NCI-H748 treated with DMSO at 0.1 percent for 48 hours (cell line): ENCODE measurements around the gene ASAP2.
"Not testable (repeated sequence)": the region's sequence is repeated elsewhere in the genome, so short reads cannot be mapped to it uniquely, and the experiment has no call there.

Source experiments
- DNase-seq: peaks from one replicate; lab custom pipeline; 2025; lab: John Stamatoyannopoulos, UW

Gene ASAP2

DNA sequence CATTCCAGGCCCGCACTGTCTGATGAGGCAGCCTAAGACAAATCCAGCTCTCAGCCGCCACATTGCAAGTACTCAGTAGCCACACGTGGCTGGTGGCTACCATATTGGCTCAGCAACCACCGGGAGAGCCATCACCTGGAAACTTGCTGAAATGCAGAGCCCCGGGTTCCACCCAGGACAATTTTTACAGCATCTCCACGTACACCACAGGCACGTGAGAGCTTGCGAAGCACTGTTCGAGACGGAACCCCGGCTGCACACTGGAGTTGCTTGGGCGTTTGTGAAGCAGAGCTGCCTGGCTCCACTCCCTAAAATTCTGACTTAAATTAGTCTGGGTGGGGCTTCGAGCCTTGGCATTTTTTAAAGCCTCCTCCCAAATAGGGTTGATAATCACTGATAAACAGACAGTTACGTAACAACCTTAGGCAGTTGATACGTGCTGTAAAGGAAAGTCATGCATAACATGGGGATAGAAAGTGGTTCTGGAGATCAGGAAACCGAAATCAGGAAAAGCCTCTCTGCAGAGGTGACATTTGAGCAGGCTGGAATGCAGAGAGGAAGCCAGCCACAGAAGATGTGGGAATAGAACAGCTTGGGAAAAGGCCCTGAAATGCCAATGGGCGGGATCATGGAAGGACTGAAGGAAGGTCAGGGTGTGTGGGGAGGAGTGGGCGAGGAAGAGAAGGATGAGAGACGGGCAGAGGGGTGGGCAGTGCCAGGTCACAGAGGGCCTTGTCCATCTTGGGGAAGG lies 6.2 kb downstream of the ASAP2 start:
- no peak for DNase-seq

DNA sequence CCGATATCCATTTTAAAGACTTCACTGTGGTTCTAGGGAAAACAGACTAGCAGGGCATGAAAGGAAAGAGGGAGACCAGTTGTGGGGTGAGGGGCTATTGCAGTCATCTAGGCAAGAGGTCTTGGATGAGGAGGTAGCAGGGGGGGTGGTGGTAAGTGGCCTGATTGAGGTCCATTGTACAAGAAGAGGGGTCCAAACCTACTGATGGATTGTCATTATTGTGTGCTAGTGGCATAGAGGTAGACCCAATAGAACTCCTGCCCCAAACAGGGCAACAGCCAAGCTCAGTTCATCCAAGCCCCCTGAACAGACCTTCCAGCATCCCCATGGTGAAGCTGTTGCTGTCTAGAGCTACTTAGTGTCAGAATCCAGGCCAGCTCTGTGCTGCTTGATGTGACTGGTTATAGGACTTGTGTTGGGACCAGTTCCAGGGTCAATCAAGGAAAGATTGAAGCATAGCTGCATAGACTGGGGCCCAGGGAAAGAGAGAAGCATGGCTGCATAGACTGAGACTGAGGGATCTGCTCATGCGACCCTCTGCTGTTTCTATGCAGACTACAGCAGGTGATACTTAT lies 7.0 kb downstream of the ASAP2 start:
- no peak for DNase-seq

DNA sequence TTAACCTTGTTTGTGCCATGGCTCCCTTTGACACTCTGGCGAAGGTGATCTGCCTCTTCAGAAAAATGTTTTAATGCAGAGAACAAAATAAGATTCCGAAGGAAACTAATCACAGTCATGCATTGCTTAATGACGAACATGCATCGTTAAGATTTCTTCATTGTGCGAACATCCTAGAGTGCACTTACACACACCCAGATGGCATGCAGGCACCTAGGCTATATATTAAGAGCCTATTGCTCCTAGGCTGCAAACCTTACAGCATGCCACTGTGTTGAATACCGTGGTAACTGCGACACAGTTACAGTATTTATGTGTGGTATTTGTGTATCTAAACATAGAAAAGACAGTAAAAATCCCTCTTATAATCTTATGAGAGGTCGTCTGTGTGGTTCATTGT lies 8.3 kb downstream of the ASAP2 start:
- no peak for DNase-seq

DNA sequence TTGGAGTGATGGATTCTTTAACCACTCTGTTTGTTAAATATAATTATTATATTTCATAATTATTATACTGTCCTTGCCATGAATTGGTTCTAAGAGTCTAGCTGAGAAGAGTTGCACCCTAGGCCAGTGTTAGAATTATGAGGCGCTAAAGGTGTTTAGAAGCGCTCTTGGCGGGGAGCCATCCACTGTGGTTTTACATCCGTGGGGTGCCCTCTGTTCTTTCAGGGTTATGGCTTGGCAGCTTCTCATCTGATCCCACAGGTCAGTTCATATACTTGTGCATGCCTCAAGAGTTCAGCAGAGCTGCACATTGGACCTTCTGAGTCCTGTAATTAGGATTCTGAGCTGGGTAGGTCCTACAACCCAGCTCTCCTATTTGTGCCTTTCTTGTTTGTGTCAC lies 9.1 kb downstream of the ASAP2 start:
- no peak for DNase-seq

DNA sequence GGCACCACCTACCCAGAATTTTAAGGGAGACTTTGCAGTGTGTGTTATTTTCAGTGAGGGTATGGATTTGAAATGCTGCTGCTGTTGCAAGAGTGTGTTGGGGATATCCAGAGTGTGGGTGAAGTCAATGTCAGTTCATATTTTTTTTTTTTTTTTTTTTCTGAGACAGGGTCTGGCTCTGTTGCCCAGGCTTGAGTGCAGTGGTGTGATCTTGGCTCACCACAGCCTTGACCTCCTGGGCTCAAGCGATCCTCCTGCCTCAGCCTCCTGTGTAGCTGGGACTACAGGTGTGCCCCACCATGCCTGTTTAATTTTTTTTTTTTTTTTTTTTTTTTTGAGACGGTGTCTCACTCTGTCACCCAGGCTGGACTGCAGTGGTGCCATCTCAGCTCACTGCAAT lies 9.5 kb downstream of the ASAP2 start:
- DNase-seq: not testable (repeated sequence)

DNA sequence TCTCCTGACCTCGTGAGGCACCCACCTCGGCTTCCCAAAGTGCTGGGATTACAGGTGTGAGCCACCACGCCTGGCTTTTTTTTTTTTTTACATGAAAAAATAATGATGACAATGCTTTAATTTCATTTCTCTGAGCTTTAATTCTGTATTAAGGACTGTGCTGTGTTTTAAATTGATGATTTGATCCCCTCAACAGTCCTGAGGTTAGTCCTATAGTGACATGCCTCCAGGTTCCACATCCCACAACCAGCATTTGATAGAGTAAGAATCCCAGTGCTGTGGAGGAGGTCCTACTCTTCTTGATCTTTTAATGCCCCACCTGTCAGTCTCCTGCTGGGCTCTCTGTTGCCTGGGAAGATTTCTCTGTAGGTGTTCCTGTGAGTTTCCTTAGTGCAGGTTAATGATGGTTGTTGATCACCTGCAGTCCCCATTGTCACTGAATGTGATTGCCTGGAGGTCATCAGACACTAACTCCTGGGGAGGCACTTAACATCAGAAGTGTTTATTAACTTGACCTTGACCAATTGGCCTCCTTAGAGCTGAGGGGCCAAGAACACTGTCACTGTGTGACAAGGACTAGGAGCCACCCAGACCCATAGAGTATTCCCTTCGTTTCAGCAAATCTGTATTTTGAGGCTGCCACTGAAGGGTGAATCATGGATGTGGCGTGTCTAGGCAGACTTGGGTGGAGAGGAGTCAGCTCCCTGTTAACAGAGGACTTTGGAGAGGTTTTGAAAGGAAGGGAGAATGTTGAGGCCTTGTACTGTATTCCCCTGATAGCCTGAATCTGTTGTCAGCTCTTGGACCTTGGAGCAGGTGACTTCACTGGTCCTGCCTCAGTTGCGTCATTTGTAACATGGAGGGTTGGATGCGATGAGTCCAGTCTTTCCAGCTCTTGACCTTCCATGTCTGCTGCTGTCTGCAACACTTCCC lies 11.5 kb downstream of the ASAP2 start:
- DNase-seq: no peak

DNA sequence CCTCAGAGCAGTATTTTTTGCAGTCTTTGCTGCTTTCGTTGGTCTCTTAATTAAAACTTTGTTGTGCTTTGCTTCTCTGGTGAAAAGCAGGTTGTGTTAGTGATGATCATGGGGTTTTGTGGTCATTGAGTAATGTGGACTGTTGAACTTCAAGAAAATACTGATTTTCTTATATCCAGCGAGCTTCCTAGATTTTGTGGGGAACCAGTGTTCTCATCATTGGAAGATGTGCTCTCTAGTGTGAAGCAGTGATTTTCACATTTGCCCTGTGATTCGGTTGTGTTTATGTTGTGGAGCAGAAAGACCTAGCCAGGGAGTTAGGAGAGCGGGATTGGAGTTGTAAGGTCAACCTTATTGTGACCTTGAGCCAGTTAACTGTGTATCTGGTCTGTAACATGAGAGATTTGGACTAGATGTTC lies 12.4 kb downstream of the ASAP2 start:
- DNase-seq: no peak

DNA sequence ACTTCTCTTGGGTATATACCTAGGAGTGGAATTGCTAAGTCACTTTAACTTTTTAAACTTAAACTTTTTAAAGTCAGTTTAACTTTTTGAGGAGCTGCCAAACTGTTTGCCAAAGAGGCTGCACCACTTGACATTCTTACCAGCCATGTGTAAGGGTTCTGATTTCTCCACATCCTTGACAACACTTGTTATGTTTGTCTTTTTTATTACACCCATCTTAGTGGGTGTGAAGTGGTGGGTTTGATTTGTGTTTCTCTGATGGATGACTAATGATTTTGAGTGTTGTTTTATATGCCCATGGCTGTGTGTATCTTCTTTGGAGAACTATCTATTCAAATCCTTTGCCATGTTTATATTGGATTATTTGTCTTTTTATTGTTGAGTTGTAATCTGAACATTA lies 13.6 kb downstream of the ASAP2 start:
- no peak for DNase-seq

DNA sequence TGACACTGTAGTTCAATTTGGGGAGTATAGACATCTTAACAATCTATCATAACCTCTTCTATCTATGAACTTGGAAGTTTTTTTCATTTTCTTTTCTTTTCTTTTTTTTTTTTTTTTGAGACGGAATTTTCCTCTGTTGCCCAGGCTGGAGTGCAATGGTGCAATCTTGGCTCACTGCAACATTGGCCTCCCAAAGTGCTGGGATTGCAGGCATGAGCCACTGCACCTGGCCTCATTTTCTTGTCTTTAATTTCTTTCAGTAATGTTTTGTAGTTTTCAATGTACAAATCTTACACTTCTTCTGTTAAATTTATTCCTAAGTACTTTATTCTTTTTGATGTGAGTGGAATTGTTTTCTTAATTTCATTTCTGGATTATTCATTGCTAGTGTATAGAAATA lies 14.6 kb downstream of the ASAP2 start:
- DNase-seq: no peak

DNA sequence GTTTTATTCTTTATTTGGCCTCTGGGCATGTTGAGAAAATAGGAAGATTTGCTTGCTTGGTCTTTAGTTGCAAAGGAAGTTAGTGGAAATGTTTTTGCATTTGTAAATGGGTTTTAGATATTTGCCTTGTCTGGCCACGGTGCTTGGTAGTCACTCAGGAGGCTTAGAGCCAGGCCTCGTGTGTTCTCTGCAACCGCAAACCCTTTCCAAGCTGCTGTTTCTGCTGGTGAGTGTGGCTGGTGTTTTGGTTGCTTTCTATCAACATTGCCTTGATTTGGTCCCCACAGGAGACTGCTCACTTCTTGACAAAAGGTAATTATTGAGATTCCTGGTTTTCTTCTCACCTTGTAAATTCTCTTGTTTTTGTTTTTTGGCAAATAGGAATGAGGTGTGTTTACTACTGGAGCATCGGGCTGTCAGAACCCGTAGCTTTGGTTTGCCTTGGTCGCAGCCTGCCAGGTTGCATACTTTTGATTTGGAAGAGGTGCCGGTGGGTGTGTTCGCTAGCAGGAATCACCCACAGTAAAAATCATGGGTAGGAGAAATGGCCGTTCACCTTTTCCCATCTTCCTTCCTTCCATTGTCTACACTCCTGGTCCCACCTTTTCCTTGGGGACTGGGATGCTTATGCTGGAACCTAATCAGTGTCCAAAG lies 15.8 kb downstream of the ASAP2 start:
- no peak for DNase-seq

DNA sequence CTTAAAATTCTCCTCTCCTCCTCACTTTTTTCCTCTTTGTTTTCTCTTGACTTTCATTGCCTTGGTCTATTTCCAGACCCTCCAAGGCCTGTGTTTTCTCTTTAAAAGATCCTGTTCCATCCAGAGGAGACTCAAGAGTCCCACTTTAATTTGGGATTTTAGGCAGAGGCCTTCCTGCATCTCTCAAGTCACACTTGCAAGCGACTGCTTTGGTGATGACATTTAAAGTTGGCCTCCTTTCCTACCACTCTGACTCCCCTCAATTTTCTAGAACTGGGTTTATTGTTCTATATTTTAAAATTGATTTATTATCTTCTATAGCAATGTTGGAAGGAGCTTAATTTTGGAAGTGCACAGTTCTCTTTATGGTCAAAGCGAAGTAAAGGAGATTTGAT lies 16.3 kb downstream of the ASAP2 start:
- no peak for DNase-seq

DNA sequence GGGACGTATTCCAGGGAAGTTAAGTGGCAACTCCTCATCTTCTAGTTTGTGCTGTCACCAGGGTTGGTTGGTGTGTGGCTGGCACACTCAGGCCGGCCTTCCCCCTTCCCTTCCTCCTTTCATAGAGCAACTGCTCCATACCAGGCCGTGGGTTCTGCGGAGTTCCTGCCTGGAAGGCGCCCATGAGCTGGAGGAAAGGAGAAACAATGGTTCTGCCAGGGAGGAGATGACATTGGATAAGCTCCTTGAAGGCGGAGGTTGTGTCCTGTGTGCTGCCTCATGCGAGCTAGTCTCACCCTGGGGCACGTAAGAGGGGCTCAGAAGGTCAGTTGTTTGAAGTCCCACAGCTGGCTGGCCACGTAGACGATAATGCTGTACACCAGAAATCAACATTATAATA lies 19.2 kb downstream of the ASAP2 start:
- no peak for DNase-seq

DNA sequence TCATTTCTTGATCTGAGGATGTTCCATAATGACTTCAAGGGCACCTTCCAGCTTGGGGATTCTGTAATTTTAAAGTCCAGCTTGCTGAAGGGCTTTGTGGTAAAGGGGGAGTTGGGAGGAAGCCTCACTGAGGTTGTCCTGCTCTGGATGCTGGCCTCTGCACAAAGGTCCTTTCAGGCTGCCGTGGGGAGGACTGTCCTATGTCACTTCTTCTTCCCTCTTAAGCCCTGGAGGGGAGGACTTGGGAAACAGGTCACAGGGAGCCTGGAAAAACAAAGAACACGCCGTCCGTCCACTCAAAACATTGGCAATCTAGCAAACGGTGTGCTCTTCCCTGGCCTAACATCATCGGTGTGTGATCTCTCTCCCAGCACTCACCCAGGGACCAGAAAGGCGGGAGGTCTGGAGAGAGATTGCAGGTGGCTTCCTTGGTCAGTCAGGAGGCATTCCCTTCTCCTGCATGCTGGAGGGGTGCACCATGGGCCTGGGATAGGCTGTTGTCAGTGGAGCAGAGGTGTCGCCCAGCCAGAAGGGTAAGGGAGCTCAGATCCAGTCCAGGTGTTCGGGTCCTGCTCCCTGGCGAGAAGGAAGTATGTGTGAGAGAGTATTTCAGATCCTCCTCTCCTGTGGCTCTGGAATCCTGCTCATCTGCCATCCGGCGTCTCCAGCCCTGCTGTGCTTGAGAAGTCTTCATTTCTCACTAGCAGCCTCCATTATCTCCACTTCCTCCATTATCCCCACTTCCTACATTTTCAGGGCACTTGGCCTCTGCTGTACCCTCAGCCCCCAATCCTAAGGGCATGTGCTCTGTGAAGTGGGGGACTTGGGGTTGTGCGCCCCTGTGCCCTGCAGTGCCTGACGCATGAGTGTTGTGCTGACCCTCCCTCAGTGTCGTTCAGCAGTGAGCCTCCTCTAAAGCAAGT lies 20.1 kb downstream of the ASAP2 start:
- no peak for DNase-seq

DNA sequence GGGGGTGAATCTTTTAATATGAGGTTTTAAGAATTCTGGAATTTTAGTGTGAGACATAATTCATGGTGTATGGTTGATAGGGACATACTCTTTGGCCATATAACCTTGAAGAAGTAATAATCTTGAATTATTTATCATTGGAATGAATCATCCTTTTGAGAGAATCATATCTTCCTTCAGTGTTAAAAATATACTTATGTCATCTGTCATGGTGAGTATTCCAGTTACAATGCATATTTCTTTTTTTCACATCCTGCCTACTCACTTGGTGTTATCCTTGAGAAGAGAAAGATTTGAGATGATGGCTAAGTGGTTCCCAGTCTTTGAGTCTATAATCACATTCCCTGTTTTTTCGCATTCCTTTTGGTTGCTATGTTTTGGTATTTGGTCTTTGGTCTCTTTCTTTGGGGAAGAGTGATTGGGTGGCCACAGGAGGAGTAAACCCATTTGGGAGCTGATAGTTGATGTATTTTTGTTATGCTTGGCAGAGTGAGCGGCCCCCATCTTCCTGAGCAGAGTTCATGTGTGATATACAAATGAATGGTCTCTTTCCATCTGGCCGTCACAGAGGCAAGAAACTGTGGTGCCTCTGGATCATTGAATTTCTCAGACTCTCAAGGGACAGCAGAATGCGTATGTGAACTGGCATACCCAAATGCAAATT lies 21.6 kb downstream of the ASAP2 start:
- DNase-seq: no peak

DNA sequence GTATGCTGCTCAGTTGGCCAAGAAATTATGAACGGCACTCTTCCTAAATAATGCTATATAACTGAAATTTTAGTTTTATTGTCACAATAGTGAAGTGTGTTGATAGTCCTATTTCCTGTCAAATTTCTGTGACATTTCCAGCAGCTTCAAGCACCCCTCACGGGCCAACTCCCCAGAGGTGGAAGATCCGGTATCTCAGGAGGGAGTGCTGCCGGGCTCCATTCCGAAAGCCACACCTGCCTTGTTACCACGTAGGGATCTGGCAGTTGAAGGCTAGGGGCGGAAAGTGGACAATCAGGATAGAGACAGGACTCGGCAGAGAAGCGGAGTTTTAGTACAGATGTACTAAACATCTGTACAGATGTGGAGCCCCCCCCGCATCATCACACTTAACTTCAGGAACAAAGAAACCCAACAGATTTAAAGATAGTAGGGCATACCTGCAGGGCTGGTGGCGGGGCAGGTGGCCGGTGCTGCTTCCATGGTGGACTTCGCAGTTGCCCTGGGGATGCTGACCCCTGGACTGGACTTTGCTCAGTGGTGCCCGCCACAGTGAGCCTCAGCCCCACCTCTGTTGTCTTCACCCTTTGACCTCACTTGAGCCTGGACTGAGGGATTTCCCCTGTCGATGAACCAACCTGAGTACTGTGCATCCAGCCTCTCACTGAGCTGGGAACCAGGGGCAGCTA lies 22.3 kb downstream of the ASAP2 start:
- no peak for DNase-seq

DNA sequence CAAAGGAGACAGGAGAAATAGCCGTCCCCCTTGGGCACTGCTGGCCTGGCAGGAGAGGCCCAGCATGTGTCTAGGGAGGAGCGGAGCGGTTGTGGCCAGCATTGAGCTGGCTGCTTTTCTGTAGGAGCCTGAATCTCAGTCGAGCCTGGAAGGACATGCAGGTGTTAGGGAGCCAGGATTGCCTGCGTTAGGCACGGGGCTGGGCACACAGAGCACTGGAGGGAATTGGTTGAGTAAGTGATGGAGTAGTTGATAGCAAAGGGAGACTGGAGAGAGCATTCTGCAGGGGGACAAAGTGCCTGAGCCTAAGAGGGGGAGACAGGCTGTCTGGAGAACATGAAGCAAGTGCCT lies 22.8 kb downstream of the ASAP2 start:
- DNase-seq: no peak

DNA sequence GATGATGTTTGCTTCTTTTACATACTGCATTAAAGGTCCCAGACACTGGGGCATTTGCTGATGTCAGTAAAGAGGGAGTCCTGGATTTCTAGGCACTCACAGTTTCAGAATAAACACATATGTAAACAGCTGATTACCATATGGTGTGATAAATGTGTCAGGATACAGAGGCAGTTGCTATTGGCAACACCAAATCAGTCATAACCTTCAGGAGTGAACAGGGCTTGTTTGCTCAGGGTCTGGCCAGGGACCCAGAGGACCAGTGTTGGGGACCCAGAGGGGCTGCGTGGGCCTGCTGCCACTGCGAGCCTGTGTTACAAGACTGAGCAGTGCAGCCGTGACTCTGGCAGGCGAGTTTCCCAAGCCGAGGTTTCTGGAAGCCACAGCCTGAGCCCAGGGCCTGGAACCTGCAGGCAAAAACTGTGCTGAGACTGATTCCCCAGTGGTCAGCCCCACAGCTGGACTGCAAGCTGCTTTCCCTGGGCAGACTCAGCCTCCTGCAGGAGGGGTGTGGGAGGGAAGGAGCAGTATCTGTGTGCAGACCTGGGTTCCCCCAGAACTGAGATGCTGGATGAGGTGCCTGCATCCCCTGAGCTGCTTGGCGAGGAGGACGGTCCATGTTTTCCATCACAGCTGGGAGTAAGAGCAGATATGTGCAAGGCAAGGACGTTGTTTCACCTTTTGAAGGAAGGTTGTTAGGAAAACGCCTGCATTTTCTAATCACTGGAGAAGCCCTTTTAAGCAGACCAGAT lies 23.6 kb downstream of the ASAP2 start:
- no peak for DNase-seq

DNA sequence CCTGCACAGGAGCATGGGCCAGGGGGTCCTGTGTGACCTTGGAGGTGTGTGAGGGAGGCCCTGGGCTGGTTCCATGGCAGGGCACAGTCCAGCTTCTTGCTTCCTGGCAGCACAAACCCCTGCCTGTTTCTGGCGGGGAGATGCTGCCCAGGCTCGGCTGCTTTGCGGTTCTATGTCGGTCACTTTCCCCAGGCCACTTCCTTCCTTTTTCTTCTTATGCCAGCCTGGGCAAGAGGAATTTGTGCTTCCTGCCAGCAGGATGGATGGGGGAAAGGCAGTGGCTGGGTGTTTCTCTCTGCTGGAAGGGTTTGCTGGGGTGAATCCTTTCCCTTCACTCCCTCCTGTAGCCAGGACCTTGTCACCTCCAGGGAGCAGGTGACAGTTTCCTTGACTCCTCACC lies 24.3 kb downstream of the ASAP2 start:
- no peak for DNase-seq

DNA sequence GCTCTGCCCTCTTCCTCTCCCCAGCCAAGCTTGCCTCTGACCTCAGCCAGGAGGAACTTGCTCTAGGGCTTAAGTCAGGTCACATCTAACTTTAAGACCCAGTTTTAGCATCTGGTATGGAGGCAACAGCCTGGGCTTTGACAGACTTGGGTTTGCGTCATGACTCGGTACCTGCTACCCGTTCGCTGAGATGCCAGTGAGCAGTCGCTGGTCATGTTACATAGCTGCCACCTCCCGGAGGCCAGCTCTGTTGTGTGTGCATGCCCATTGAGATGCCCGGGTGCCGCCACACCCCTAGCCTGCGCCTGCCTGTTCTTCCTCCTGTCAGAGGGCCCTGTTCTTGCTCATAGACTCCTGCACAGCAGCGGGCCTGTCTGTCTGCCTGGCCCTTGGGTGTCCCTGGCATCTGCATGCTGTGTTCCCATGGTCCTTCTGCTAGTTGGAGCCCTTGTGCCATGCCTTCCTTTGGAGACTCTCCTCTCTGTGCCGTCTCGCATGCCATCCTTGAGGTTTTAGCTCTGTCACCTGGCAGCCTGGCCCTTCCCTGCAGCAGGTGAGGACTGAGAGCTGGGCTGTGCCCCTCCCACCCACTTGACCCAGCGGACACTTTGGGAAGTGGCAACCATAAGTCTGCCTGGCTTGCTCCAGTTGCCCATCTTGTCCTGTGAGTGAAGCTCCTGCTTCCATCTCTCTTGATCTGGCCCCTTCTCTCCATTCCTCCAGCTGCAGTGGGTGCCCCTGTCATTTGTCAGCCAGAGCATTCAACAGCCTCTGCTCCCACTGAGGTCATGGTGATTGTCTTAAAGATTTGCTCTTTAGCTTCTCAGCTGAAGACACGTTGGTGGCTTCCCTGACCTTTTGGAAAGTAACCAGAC lies 24.9 kb downstream of the ASAP2 start:
- no peak for DNase-seq
